Activated naive CD8-positive, alpha-beta T cell (primary cell): ENCODE measurements around the gene PRKCZ.
A peak's percentile ranks its signal among the peaks of the same experiment; 100 is the strongest.
"Not testable (repeated sequence)": the region's sequence is repeated elsewhere in the genome, so short reads cannot be mapped to it uniquely, and the experiment has no call there.

Source experiments
- H3K27ac Mint-ChIP-seq: one replicate; pipeline ENCODE4 v1.8.0; 2021; ENCODE audit warnings: mixed read lengths
- H3K27me3 Mint-ChIP-seq: one replicate; pipeline ENCODE4 v1.8.0; 2021; ENCODE audit warnings: mixed read lengths
- H3K36me3 Mint-ChIP-seq: one replicate; pipeline ENCODE4 v1.8.0; 2021; ENCODE audit warnings: mixed read lengths
- H3K4me1 Mint-ChIP-seq: one replicate; pipeline ENCODE4 v1.8.0; 2021; ENCODE audit warnings: low read depth, mixed read lengths
- H3K4me3 Mint-ChIP-seq: one replicate; pipeline ENCODE4 v1.8.0; 2021; ENCODE audit warnings: mild to moderate bottlenecking, mixed read lengths
- H3K9me3 Mint-ChIP-seq: one replicate; pipeline ENCODE4 v1.8.0; 2021; ENCODE audit warnings: low read depth, mixed read lengths

The PRKCZ gene

GRCh38 chr1:2110738-2111673 is 60.8 kb downstream of the PRKCZ start:
- no peak overlapping the region for H3K4me3 Mint-ChIP-seq
- no peaks in the 10 kb centered on the region for H3K27me3 Mint-ChIP-seq
- H3K36me3 Mint-ChIP-seq: no peaks in the 10 kb centered on the region

DNA sequence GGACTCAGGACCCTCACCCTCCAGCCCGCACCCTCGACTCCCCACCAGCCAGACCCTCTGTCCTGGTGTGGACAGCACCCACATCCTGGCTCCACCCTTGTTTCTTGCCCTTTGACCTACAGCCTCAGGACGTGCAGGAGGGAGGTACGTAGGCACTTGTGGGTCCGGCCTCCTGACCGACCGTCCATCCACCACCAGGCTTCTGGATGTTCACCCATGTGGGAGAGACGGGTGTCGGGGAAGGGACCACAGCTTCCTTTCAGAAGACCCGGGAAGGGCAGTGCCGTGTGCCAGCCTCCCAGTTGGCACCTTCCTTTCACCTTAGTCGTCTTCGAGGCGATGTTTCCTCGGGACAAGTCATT is 61.4 kb downstream of the PRKCZ start:
- Mint-ChIP-seq H3K4me3 (no peak overlapping the region), H3K36me3 (no peaks in the 10 kb centered on the region), H3K27me3 (no peaks in the 10 kb centered on the region), H3K4me1 (peaks cover 7% of the 10 kb centered on the region), H3K9me3 (no peaks in the 10 kb centered on the region), H3K27ac (no peak overlapping the region)

More at GRCh38 chr1:2110738-2111673, 60.8 kb downstream of the PRKCZ start:
- Mint-ChIP-seq H3K9me3 (no peaks in the 10 kb centered on the region), H3K4me1 (peaks cover 6% of the 10 kb centered on the region), H3K27ac (no peak overlapping the region)

GRCh38 chr1:2112280-2112701 is 62.1 kb downstream of the PRKCZ start:
- Mint-ChIP-seq H3K4me1 (peaks cover 7% of the 10 kb centered on the region), H3K4me3 (no peak overlapping the region), H3K36me3 (no peaks in the 10 kb centered on the region), H3K27ac (no peak overlapping the region), H3K27me3 (no peaks in the 10 kb centered on the region), H3K9me3 (no peaks in the 10 kb centered on the region)

DNA sequence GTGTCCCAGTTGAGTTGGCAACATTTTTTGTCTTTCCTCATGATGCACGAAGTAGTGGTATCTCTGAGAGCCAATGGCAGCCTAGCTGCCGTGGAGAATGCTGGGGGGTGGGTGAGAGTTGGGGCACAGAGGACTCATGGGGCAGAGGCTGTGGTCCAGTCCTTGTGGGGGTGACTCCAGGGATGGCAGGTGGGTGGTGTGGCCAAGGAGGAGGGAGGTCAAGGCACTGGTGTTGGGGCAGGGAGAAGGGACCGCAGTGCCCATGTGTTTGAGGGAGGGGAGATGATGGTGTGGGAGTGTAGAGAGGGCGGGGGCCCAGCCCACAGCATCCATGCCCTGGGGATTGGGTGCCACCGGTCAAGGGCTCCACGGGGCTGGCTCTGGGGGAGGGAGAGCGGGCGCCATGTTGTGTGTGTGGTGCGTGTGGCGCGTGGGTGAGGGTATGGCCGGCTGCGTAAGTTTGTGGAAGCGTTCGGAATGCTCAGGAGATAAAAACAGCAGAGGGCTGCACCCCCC is 63.5 kb downstream of the PRKCZ start:
- Mint-ChIP-seq H3K4me3 (no peak overlapping the region), H3K36me3 (peaks cover 2% of the 10 kb centered on the region), H3K9me3 (no peaks in the 10 kb centered on the region), H3K27ac (no peak overlapping the region), H3K27me3 (no peaks in the 10 kb centered on the region), H3K4me1 (peaks cover 7% of the 10 kb centered on the region)

DNA sequence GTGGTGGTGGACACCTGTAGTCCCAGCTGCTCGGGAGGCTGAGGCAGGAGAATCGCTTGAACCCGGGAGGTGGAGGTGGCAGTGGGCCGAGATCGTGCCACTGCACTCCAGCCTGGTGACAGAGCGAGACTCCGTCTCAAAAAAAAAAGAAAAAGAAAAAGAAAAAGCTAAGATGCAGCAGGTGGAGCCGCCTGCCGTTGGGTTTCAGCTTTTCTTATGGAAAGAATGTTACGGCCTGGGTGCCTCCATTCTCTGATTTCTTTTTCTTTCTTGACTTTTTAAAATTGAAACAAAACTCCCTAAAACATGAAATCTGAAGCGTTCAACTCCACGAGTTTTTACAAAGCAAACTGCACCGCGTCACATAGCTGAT is 64.4 kb downstream of the PRKCZ start:
- not testable (repeated sequence) for H3K4me3 Mint-ChIP-seq, H3K27ac Mint-ChIP-seq, H3K9me3 Mint-ChIP-seq, H3K36me3 Mint-ChIP-seq, H3K27me3 Mint-ChIP-seq, H3K4me1 Mint-ChIP-seq

DNA sequence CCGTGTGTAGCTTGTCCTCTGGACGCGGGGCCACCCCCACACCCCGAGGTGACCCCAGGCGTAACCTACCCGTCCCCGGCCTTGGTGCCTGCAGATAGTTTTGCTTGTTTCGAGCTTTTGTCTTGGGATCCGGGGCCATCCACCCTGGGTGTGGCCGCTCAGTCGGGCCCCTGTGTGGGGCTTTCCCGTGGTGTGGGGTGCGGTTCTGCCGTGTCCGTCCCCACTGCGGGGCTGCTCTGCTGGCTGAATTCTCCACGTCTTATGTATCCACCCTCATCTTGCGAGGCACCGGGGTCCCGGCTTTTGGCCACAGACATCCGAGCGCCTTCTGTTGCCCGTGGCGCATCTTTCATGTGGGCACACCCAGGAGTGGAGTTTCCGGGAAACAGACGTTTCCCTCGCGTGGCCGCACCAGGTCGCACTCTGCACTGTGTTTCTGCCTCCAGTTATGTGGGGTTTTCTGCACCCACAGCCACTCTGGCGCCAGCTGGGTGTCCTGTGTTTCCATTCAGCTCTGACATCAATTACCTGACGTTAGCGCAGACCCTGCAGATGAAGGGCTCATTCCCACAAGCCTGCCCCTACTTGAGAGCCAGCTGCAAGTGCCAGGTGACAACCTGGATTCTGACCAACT is 64.9 kb downstream of the PRKCZ start:
- H3K4me3 Mint-ChIP-seq: no peak overlapping the region
- H3K4me1 Mint-ChIP-seq: peaks cover 7% of the 10 kb centered on the region
- H3K36me3 Mint-ChIP-seq: peaks cover 2% of the 10 kb centered on the region
- no peaks in the 10 kb centered on the region for H3K27me3 Mint-ChIP-seq
- H3K27ac Mint-ChIP-seq: no peak overlapping the region
- H3K9me3 Mint-ChIP-seq: no peaks in the 10 kb centered on the region

- Mint-ChIP-seq H3K36me3 (peaks cover 2% of the 10 kb centered on the region), H3K27ac (no peak overlapping the region), H3K4me1 (peaks cover 7% of the 10 kb centered on the region), H3K27me3 (no peaks in the 10 kb centered on the region), H3K4me3 (no peak overlapping the region), H3K9me3 (no peaks in the 10 kb centered on the region)
Measured at GRCh38 chr1:2115702-2116341, 65.6 kb downstream of the PRKCZ start.

- Mint-ChIP-seq H3K4me3 (no peak overlapping the region), H3K27me3 (no peaks in the 10 kb centered on the region), H3K27ac (no peak overlapping the region), H3K36me3 (peaks cover 2% of the 10 kb centered on the region), H3K9me3 (no peaks in the 10 kb centered on the region), H3K4me1 (peaks cover 7% of the 10 kb centered on the region)
Measured at GRCh38 chr1:2119886-2120285, 69.7 kb downstream of the PRKCZ start.

DNA sequence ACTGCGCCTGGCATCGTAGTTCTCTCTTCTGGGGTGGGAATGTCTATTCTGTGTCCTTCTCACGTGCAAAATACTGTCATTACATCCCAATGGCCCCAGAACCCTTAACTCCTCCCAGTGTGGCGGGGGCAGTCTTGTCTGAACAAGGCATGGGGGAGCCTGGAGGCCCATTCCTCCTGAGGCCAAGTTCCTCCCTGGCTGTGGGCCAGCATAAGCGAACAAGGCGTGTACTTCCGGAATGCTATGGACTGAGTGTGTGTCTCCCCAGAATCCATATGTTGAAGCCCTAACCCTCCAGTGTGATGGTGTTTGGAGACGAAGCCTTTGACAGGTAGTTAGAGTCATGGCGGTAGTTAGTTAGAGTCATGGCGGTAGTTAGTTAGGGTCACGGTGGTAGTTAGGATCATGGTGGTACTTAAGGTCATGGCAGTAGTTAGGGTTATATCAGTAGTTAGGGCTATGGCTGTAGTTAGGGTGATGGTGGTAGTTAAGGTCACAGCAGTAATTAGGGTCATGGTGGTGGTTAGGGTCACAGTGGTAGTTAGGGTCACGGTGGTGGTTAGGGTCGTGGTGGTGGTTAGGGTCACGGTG is 71.0 kb downstream of the PRKCZ start:
- no peak overlapping the region for H3K27ac Mint-ChIP-seq
- H3K27me3 Mint-ChIP-seq: no peaks in the 10 kb centered on the region
- peaks cover 2% of the 10 kb centered on the region for H3K36me3 Mint-ChIP-seq
- H3K4me3 Mint-ChIP-seq: no peak overlapping the region
- H3K9me3 Mint-ChIP-seq: no peaks in the 10 kb centered on the region
- peaks cover 2% of the 10 kb centered on the region for H3K4me1 Mint-ChIP-seq

GRCh38 chr1:2121794-2122193 is 71.6 kb downstream of the PRKCZ start:
- not testable (repeated sequence) for H3K9me3 Mint-ChIP-seq, H3K36me3 Mint-ChIP-seq, H3K27ac Mint-ChIP-seq, H3K27me3 Mint-ChIP-seq, H3K4me3 Mint-ChIP-seq, H3K4me1 Mint-ChIP-seq

DNA sequence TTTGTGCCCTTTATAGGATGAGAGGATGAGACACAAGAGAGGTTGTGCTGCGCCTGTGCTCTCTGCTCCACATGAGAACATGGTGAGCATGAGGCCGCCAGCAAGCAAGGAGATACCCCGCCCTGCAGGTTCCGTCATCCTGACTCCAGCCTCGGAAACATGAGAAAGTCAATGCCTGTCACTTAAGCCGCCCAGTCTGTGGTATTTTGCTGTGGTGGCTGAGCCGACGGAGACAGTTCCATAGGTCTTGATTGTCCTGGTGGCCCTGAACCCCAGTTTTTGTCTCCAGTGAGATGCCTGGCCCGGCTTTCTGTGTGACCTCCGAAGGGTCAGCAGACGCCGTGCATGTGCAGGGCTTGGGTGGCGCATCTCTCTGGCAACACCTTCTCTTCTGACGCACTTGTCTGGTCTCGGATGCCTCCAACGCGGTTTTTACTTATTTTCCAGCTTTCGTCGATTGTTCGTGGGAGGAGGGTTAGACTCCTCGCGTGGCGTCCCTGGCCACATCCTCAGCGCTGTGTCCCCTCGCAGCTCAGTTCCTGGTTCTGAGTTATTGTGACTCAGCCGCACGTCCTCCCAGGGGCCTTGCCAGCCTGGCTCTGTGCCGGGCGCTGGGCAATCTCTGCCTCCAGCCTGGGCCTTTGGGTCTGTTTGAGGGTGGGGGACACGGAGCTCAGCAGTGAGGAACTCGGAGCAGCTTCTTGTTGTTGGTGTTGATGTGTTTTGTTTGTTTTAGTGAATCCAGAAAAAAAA is 74.4 kb downstream of the PRKCZ start:
- no peaks in the 10 kb centered on the region for H3K9me3 Mint-ChIP-seq
- no peaks in the 10 kb centered on the region for H3K27me3 Mint-ChIP-seq
- H3K4me3 Mint-ChIP-seq: no peak overlapping the region
- no peak overlapping the region for H3K27ac Mint-ChIP-seq
- H3K36me3 Mint-ChIP-seq: no peaks in the 10 kb centered on the region
- peaks cover 10% of the 10 kb centered on the region for H3K4me1 Mint-ChIP-seq

- Mint-ChIP-seq H3K4me1 (peaks cover 10% of the 10 kb centered on the region), H3K4me3 (no peak overlapping the region), H3K9me3 (no peaks in the 10 kb centered on the region), H3K36me3 (no peaks in the 10 kb centered on the region), H3K27me3 (no peaks in the 10 kb centered on the region), H3K27ac (no peak overlapping the region)
Measured at GRCh38 chr1:2125350-2126211, 75.4 kb downstream of the PRKCZ start.

DNA sequence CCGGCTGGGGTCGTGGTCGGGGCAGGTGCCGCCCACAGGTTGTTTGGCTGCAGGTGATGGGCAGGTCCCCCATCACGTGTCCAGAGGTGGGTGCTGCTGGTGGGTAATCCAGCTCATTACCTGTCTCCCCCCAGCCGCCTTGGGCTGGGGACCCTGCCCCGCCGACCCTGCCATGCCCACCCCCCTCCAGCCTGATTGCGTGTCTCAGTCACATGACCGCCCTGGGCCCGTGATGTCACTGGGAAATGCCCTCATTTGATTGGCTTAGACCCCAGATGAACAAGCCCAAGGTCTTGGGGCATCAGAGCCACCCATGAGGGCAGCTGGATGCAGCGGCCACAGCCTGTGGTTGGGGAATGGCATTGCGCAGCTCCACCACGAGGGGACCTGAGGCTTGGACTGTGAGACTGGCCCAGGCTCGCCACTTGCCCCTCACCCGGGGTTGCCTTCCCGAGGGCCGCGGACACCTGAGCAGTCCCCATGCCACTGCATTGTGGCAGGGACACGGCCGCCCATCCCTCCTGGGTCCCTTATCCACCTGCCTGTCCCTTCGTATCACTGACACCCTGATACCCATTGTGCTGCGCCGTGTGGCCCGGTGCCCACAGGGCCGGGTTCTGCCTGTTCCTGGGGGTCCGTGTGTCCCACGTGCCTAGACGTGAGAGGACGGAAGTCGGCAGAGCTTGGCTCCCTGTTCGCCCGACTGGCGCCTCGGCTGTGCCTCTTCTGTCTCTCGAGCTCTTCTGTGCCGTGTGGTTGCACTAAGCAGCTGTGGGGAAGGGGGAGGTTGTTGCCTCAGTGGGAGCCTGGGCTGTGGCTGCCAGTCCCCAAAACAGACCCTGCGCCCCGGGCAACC is 76.3 kb downstream of the PRKCZ start:
- no peaks in the 10 kb centered on the region for H3K36me3 Mint-ChIP-seq
- H3K9me3 Mint-ChIP-seq: no peaks in the 10 kb centered on the region
- H3K4me1 Mint-ChIP-seq: peaks cover 10% of the 10 kb centered on the region
- H3K27me3 Mint-ChIP-seq: no peaks in the 10 kb centered on the region
- H3K27ac Mint-ChIP-seq: peak overlapping the region; percentile 78
- peak overlapping the region; percentile 72 for H3K4me3 Mint-ChIP-seq
